Measurements from ENCODE around the gene BCL6B.

DNA sequence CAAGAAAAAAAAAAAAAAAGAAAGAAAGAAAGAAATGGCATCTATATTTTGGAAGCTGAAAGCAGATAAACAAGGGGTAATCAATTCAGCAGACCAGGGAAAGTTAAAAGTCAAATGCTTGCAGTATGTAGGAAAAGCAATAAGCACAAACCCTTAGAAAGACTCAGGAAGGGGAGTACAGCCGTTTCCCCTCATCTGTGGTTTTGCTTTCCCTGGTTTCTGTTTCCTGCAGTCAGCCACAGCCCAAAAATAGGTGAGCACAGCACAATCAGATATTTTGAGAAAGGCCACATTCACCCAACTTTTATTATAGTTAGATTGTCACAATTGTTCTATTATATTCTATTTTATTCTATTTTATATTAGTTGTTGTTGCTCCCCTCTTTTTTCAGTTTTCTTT lies 41.4 kb upstream of the BCL6B start:
- TF ChIP-seq, protein P1, sequence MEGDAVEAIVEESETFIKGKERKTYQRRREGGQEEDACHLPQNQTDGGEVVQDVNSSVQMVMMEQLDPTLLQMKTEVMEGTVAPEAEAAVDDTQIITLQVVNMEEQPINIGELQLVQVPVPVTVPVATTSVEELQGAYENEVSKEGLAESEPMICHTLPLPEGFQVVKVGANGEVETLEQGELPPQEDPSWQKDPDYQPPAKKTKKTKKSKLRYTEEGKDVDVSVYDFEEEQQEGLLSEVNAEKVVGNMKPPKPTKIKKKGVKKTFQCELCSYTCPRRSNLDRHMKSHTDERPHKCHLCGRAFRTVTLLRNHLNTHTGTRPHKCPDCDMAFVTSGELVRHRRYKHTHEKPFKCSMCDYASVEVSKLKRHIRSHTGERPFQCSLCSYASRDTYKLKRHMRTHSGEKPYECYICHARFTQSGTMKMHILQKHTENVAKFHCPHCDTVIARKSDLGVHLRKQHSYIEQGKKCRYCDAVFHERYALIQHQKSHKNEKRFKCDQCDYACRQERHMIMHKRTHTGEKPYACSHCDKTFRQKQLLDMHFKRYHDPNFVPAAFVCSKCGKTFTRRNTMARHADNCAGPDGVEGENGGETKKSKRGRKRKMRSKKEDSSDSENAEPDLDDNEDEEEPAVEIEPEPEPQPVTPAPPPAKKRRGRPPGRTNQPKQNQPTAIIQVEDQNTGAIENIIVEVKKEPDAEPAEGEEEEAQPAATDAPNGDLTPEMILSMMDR (conservative IDR thresholded peaks at IDR 0.05; ENCODE audit: low read depth, low read length): no peak
- TF ChIP-seq EZH2 (IDR thresholded peaks at IDR 0.05; ENCODE audit: borderline replicate concordance, low read depth, low read length, poor library complexity, severe bottlenecking): no peak

Measured in A673 (cell line).